Measurements from ENCODE around the gene ZCRB1. TPM values are rescaled to one million over a fixed set of nuclear protein-coding genes. Genes with fewer than 3 reads are reported as not detected.

The ZCRB1 gene
- total RNA-seq, 2 experiments from 2014 or later: 30.3 to 31.4 TPM

GRCh38 chr12:42277396-42278127 lies 48.3 kb downstream of the ZCRB1 start:
- Mint-ChIP-seq H3K27ac (no peak overlapping the region), H3K27me3 (peaks cover 2% of the 10 kb centered on the region), H3K36me3 (ENCODE audit: low read depth) (no peaks in the 10 kb centered on the region), H3K4me3 (no peak overlapping the region), H3K4me1 (ENCODE audit: low read depth) (no peaks in the 10 kb centered on the region), H3K9me3 (no peaks in the 10 kb centered on the region)
- ChIA-PET CTCF (no interaction called here), POLR2A (no interaction called here)
- Histone ChIP-seq H3K36me3 (ENCODE audit: insufficient read depth, low read length) (no peaks in the 10 kb centered on the region), H3K27me3 (ENCODE audit: control insufficient read depth in 1 of 2, insufficient read depth in 2 of 2, low read length in 2 of 2) (no peaks in the 10 kb centered on the region), H3K4me1 (ENCODE audit: insufficient read depth, low read length) (no peaks in the 10 kb centered on the region), H3K9me3 (ENCODE audit: control insufficient read depth in 1 of 2, insufficient read depth in 1 of 2, low read length in 2 of 2) (peaks cover 0 to 8% of the 10 kb centered on the region in 2 experiments), H3K27ac (ENCODE audit: low read depth in 1 of 2, low read length in 2 of 2) (no peak overlapping the region), H3K4me3 (ENCODE audit: low read length) (no peak overlapping the region)
- TF ChIP-seq, protein P1, sequence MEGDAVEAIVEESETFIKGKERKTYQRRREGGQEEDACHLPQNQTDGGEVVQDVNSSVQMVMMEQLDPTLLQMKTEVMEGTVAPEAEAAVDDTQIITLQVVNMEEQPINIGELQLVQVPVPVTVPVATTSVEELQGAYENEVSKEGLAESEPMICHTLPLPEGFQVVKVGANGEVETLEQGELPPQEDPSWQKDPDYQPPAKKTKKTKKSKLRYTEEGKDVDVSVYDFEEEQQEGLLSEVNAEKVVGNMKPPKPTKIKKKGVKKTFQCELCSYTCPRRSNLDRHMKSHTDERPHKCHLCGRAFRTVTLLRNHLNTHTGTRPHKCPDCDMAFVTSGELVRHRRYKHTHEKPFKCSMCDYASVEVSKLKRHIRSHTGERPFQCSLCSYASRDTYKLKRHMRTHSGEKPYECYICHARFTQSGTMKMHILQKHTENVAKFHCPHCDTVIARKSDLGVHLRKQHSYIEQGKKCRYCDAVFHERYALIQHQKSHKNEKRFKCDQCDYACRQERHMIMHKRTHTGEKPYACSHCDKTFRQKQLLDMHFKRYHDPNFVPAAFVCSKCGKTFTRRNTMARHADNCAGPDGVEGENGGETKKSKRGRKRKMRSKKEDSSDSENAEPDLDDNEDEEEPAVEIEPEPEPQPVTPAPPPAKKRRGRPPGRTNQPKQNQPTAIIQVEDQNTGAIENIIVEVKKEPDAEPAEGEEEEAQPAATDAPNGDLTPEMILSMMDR (IDR thresholded peaks at IDR 0.05): no peak
- no peak for ATAC-seq (ENCODE audit: poor library complexity)
- DNase-seq: no peak
- intact Hi-C loops (cut with DNase I, micrococcal nuclease): no loop called here

- TF ChIP-seq, protein P1 (IDR thresholded peaks at IDR 0.05): no peak
- Mint-ChIP-seq H3K4me3 (no peak overlapping the region), H3K9me3 (no peaks in the 10 kb centered on the region), H3K36me3 (ENCODE audit: low read depth) (no peaks in the 10 kb centered on the region), H3K27ac (no peak overlapping the region), H3K27me3 (peaks cover 8% of the 10 kb centered on the region), H3K4me1 (ENCODE audit: low read depth) (peaks cover 5% of the 10 kb centered on the region)
- peaks cover 0 to 8% of the 10 kb centered on the region in 2 experiments for H3K9me3 ChIP-seq (ENCODE audit: control insufficient read depth in 1 of 2, insufficient read depth in 1 of 2, low read length in 2 of 2)
- POLR2A ChIA-PET: no interaction called here
- intact Hi-C loops (cut with DNase I, micrococcal nuclease): no loop called here
- no peaks in the 10 kb centered on the region for H3K36me3 ChIP-seq (ENCODE audit: insufficient read depth, low read length)
- H3K27me3 ChIP-seq (ENCODE audit: control insufficient read depth in 1 of 2, insufficient read depth in 2 of 2, low read length in 2 of 2): peaks cover 0 to 2% of the 10 kb centered on the region in 2 experiments
- DNase-seq (no peak), ATAC-seq (ENCODE audit: poor library complexity) (no peak)
- CTCF ChIA-PET: no interaction called here
- H3K4me1 ChIP-seq (ENCODE audit: insufficient read depth, low read length): no peaks in the 10 kb centered on the region
- H3K27ac ChIP-seq (ENCODE audit: low read depth in 1 of 2, low read length in 2 of 2): no peak overlapping the region
- no peak overlapping the region for H3K4me3 ChIP-seq (ENCODE audit: low read length)
Measured at GRCh38 chr12:42275499-42275898, 50.4 kb downstream of the ZCRB1 start.

- H3K4me3 Mint-ChIP-seq: no peak overlapping the region
- Histone ChIP-seq H3K4me3 (ENCODE audit: low read length) (no peak overlapping the region), H3K27me3 (ENCODE audit: control insufficient read depth in 1 of 2, insufficient read depth in 2 of 2, low read length in 2 of 2) (peaks cover 0 to 2% of the 10 kb centered on the region in 2 experiments), H3K9me3 (ENCODE audit: control insufficient read depth in 1 of 2, insufficient read depth in 1 of 2, low read length in 2 of 2) (peaks cover 0 to 8% of the 10 kb centered on the region in 2 experiments), H3K4me1 (ENCODE audit: insufficient read depth, low read length) (no peaks in the 10 kb centered on the region), H3K36me3 (ENCODE audit: insufficient read depth, low read length) (no peaks in the 10 kb centered on the region), H3K27ac (ENCODE audit: low read depth in 1 of 2, low read length in 2 of 2) (no peak overlapping the region)
- H3K36me3 Mint-ChIP-seq (ENCODE audit: low read depth): no peaks in the 10 kb centered on the region
- no peaks in the 10 kb centered on the region for H3K9me3 Mint-ChIP-seq
- no peak overlapping the region for H3K27ac Mint-ChIP-seq
- DNase-seq: no peak
- TF ChIP-seq, protein P1 (IDR thresholded peaks at IDR 0.05): no peak
- POLR2A ChIA-PET: no interaction called here
- peaks cover 8% of the 10 kb centered on the region for H3K27me3 Mint-ChIP-seq
- intact Hi-C loops (cut with DNase I, micrococcal nuclease): no loop called here
- CTCF ChIA-PET: no interaction called here
- H3K4me1 Mint-ChIP-seq (ENCODE audit: low read depth): peaks cover 5% of the 10 kb centered on the region
- no peak for ATAC-seq (ENCODE audit: poor library complexity)
Measured at GRCh38 chr12:42273706-42274105, 52.2 kb downstream of the ZCRB1 start.

All from CD4-positive, alpha-beta T cell (primary cell).